ENCODE measurements around the gene WDR5.

Gene WDR5

DNA sequence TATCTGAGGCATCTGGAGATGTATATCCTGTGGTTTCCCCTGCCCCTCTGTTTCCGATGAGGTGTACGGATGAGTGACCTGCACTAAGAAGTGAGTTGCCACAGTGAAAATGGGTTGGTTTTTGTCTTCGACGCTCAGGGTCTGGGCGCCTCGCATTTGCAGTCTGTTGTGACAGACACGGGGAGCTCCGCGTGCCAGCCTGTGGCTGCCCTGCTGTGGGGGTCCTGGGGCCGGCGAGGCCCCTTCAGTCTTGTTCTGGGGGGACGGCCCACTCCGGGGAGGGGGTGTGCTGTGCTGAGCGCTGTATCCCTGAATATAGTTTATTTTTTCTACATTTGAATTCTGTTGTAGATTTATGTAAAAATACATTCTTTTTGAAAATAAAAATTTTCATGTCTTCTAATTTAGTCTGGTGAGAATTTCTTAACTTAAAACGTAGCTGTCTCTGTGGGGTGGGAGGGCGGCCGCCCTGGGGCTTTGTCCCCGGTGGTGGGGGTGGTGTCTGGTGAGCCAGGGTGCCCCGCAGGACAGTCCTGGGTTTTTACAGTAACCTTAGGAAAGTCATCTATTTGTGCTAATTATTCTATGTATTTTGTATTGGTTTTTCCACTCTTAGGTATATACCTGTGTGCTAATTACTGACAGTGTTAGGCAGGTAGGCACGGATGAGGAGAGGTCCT, 23.8 kb downstream of the WDR5 start:
- no peak for DNase-seq

GRCh38 chr9:134161647-134162046, 25.8 kb downstream of the WDR5 start:
- DNase-seq = no peak

- no peak for DNase-seq
These were observed 26.4 kb downstream of the WDR5 start for GRCh38 chr9:134162212-134162775.

GRCh38 chr9:134162926-134163370, 27.1 kb downstream of the WDR5 start:
- no peak for DNase-seq

DNA sequence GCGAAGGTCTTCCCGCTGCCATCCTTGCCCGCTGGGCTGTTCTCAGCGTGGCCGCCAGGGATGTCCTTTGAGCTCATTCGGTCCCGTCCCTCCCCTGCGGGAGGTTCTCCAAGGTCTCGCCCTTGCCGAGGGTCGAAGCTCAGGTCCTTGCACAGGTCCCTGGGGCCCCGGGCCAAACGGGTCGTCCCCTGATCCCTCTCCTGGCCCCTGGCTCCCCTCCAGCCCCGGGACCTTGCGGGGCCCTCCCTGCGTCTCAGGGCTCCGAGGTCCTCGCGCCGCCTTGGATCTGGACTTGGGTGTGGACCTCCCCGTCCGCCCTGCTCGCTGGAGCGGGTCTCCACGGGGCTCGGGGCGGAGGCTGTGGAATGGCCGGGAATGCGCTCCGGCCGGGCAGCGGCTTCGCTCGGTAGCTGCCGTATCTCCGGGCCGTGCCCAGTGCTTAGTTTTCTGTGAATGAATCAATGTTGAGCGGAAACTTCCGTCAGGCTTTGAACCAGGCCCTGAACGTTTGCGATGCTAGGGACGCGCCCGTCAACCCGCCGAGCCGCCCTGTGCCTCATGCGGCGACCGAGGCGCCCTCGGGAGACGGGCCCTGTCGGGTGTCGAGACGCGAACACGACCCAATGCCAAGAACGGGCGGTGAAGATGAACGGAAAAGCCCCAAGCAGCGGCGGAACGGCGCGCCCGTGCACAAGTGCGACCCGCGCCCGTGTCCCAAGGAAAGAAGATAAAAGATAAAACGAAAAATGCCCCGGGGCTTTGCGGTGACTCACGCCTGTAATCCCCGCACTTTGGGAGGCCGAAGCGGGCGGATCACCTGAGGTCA, 27.7 kb downstream of the WDR5 start:
- DNase-seq = peak; percentile 20

DNA sequence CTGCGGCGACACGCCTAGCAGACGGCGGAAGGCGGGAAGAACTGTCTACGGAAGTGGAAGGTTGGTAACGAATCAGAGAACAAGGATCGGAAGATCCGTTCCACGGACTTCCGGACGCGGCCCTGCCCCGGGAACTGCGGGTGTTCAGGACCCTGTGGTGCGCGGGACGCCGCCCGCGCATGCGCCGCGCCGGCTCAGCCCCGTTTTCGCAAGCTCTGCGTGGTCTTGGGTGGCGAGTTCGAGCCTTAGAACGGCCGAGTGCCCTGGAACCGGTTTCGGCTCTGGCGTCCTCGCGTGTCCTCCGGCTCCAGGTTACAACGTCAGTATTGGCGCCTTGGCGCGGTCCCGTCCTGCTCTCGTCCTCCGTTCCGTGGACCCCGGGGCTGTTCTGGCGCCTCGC, 29.0 kb downstream of the WDR5 start:
- no peak for DNase-seq

- DNase-seq = no peak
These were observed 29.8 kb downstream of the WDR5 start for GRCh38 chr9:134165357-134166315.

DNA sequence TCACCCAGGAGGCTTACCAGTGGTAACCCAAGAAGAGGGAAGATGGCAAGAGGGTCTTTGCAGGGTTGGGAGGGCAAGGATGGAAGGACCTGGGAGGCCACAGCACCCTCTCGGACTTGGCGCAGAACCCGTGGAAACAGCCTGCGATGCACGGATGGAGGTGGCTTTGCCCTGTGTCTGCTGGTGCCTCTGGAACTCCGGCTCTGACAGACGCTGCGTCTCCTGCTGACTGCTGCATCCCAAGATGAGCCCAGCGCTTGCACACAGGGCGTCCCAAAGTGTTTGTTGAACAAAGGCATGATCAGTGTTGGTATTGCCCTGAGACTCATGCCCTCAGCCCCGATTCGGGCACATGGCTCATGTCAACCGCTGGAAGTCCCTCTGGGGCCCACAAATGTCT, 30.5 kb downstream of the WDR5 start:
- DNase-seq = no peak

DNA sequence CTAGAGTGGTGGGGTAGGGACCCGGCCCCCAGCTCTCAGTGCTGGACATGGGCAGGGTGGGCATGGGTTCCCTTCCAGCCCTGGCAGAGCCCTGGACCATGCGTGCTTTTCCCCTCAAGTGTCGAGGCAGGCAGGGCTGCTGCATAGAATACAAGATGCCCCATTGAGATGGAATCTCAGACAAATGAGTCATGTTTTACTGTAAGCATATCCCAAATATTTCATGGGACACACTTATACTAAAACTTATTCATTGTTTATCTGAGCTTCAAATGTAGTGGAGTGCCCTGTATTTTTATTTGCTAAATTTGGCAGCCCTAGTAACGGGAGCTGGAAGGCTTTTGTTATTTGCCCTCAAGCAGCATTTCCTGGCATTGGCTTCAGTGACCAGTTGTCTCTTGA, 31.6 kb downstream of the WDR5 start:
- DNase-seq = no peak

GRCh38 chr9:134168757-134169550, 33.1 kb downstream of the WDR5 start:
- no peak for DNase-seq

DNA sequence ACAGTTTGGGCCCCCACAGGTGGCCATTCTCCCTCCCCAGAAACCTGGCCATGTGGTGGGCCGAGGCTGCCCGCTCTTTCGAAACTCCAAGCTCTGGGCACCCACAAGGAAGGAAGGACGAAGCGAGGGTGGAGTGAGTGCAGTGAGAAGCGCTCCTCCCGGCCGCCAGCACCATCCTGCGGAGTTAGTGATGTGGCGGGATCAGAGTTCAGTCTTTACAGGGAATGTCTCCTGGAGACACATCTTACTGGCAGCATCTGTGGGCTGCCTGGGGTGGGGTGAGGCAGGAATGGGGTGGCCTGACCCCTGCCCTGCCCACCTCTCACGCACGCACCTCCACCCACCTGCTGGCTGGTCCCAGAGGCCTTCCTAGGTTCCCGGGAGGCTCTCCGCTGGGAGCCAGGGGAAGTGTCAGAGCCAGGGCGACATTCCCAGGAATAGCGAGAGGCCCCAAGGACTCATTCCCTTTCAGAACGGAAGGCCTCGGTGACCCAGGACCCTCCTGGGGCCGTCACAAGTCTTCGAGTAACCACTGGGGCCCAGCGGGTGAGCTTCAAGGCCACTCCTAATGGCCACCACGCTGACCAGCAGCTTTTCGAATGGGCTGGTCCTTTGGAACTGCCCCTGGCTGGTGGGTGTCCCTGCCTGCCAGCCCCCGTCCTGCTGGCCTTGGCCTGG, 34.0 kb downstream of the WDR5 start:
- DNase-seq = no peak

DNA sequence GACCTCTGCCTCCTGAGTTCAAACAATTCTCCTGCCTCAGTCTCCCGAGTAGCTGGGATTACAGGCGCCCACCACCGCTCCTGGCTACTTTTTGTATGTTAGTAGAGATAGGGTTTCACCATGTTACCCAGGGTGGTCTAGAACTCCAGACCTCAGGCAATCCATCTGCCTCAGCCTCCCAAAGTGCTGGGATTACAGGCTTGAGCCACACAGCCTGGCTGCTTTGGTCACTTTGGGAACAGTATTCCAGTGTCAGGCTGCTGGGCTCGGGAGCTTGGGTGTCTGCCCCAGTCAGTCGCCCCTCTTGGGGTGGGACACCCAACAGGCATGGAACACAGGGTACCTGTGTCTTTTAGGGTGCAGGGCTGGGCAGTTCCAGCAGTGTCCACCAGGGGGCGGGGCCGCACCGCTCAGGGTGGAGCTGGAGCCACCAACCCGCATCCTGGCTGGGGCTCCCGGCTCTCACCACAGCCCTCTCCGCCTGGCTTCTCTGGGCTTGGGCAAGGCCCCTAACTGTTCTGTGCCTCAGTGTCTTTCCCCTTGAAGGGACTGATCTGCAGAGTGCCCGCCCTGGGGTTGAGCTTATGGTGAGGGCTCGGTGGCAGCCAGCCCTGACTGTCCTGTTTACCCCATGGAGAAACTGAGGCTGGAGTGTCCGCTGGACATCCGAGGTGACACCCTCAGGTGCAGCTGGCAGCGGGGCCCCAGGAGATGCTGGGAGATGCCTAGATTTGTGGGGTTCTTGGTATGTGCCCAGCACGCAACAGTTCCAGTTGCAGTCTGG, 34.8 kb downstream of the WDR5 start:
- no peak for DNase-seq

GRCh38 chr9:134171316-134172197, 35.7 kb downstream of the WDR5 start:
- DNase-seq = no peak

DNA sequence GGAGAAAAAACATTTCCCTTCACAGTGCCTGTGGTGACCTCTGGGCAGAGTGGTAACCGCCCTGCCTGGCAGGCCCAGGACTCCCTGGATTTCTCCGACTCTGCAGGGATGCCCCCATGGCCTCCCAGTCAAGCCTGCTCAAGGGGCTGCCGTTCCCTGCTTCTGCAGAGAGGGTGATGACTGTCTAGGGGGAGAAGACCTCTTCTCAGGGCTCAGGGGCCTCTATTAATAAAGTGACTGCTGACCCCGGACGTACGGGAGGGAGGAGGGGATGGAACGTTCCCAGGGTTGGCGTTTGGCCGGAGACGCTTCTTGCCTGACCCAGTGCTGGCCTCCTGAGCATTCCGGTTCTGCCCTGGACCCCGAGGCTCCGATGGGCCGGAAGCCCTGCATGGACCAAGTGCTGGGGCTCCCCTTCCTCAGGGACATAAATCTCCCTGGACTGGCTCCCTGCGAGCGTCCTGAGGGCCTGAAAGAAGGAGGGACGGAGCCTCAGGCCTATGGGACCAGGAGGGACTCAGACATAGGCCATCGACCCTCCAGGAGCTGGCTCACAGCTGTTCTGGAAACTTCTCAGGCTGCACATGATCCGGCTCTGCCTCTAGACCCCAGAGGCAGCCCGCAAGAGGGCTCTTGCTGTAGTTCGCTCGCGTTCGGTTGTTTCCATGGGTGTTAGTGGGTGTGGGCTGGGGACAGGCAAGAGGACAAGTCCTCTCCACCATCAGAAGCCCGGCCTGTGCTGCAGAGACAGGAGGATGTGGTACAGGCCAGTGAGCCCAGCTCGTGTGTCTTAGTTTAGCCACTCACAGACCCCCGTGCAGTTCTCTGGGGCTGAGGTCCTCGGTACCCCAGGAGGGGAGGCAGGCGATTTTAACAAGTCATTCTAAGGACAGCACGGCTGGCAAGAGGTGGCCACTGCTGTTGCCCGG, 36.6 kb downstream of the WDR5 start:
- DNase-seq = no peak

- DNase-seq = no peak
These were observed 37.5 kb downstream of the WDR5 start for GRCh38 chr9:134173127-134174072.

DNA sequence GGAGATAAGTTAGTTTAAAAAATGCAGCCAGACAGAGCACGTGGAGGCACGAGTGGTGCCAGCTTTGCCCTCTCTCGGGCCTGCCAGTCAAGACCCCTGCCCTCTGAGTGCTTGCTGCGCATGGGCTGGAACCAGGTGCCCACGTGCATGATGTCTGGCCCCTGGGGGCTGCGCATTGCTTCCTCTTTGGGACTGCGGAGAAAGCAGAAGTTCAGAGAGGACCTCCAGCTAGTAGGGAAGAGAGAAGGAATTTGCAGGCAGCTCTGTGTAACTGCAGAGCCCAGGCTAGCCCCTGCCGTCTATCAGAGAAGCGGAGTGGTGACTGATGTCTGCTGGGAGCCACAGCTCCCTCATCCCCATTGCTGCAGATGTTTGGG, 38.2 kb downstream of the WDR5 start:
- DNase-seq = no peak
